IMR-90 (cell line): ENCODE measurements around the gene WDR62. TPM values are rescaled to one million over a fixed set of nuclear protein-coding genes. Genes with fewer than 3 reads are reported as not detected.

Source experiments
- ATAC-seq: fragments of 200-7000 bp; cut with Tn5 transposase; 2 replicates; pipeline ENCODE4 v1.9.1; 2020; ENCODE audit warnings: low read depth, mild to moderate bottlenecking, moderate library complexity
- BruUV-seq: library from RNA; stranded (reverse); fragments of 400-500 nt; replicated peaks from 2 replicates; lab custom pipeline; 2021; lab: Mats Ljungman, UMichigan
- CTCF ChIA-PET: fragments of 300-600 bp; formaldehyde crosslinking; extraction: SDS; loops from one replicate; lab custom pipeline; 2021; ENCODE audit warnings: antibody characterized with exemption; lab: Yijun Ruan, JAX
- POLR2A ChIA-PET: fragments of 300-600 bp; sonication (Branson Sonifier 250); formaldehyde crosslinking; loops from one replicate; lab custom pipeline; 2022; ENCODE audit warnings: antibody characterized with exemption; ENCODE audit not compliant: unreplicated experiment; lab: Charles Lee
- DNase-seq: peaks from one replicate; pipeline ENCODE4 v3.0.0; 2013
- H2AFZ ChIP-seq: replicated peaks from 2 replicates; pipeline ENCODE3; 2013; ENCODE audit warnings: low read length, mild to moderate bottlenecking; ENCODE audit not compliant: poor library complexity
- H2AK5ac ChIP-seq: 2 replicates; pipeline ENCODE4 v1.6.1; 2013; ENCODE audit warnings: low read depth, low read length, inconsistent platforms
- H2AK9ac ChIP-seq: replicated peaks from 2 replicates; pipeline ENCODE3; 2013; ENCODE audit warnings: mild to moderate bottlenecking, low read depth, low read length, moderate library complexity; ENCODE audit not compliant: poor library complexity
- H2BK120ac ChIP-seq: 2 replicates; pipeline ENCODE4 v1.6.1; 2013; ENCODE audit warnings: low read depth, low read length, inconsistent platforms
- H2BK15ac ChIP-seq: 3 replicates; pipeline ENCODE4 v1.6.1; 2013; ENCODE audit warnings: low read depth, low read length, inconsistent platforms
- H2BK20ac ChIP-seq: 2 replicates; pipeline ENCODE4 v1.6.1; 2013; ENCODE audit warnings: low read depth, mild to moderate bottlenecking, inconsistent platforms, low read length, moderate library complexity
- H2BK5ac ChIP-seq: 2 replicates; pipeline ENCODE4 v1.6.1; 2013; ENCODE audit warnings: mild to moderate bottlenecking, low read depth, low read length, inconsistent platforms; ENCODE audit not compliant: poor library complexity, severe bottlenecking
- H3K14ac ChIP-seq: replicated peaks from 2 replicates; pipeline ENCODE4 v1.6.1; 2013; ENCODE audit warnings: low read depth, low read length, inconsistent platforms
- H3K18ac ChIP-seq: 2 replicates; pipeline ENCODE4 v1.6.1; 2013; ENCODE audit warnings: low read depth, low read length, control low read depth
- H3K23ac ChIP-seq: 2 replicates; pipeline ENCODE4 v1.6.1; 2013; ENCODE audit warnings: low read depth, low read length, inconsistent platforms
- H3K27ac ChIP-seq: 2 replicates; pipeline ENCODE4 v1.5.1; 2013; ENCODE audit warnings: mild to moderate bottlenecking, control low read depth, low read length; ENCODE audit not compliant: insufficient read depth
- H3K27me3 ChIP-seq: 2 replicates; pipeline ENCODE4 v1.6.1; 2013; ENCODE audit warnings: low read length; ENCODE audit not compliant: control insufficient read depth, insufficient read depth
- H3K36me3 ChIP-seq: 2 replicates; pipeline ENCODE4 v1.6.1; 2013; ENCODE audit warnings: low read length, mixed read lengths; ENCODE audit not compliant: control insufficient read depth, insufficient read depth
- H3K4ac ChIP-seq: 2 replicates; pipeline ENCODE4 v1.6.1; 2013; ENCODE audit warnings: low read depth, low read length, inconsistent platforms
- H3K4me1 ChIP-seq: 2 replicates; pipeline ENCODE4 v1.6.1; 2013; ENCODE audit warnings: low read length, mixed read lengths; ENCODE audit not compliant: control insufficient read depth, insufficient read depth
- H3K4me2 ChIP-seq: 2 replicates; pipeline ENCODE4 v1.6.1; 2013; ENCODE audit warnings: low read depth, mild to moderate bottlenecking, control low read depth, low read length, moderate library complexity
- H3K4me3 ChIP-seq: 2 replicates; pipeline ENCODE4 v1.5.1; 2013; ENCODE audit warnings: low read depth, mild to moderate bottlenecking, control low read depth, low read length, moderate library complexity; ENCODE audit not compliant: insufficient read depth
- H3K56ac ChIP-seq: 2 replicates; pipeline ENCODE4 v1.6.1; 2013; ENCODE audit warnings: low read length, inconsistent platforms; ENCODE audit not compliant: insufficient read depth; ENCODE audit errors: extremely low read depth
- H3K79me1 ChIP-seq, 2 experiments: 2 replicates each; pipeline ENCODE4 v1.6.1; 2013; ENCODE audit warnings: low read length in 2 of 2, inconsistent platforms in 1 of 2, low read depth in 1 of 2
- H3K9ac ChIP-seq: 2 replicates; pipeline ENCODE4 v1.6.1; 2013; ENCODE audit warnings: low read depth, low read length, control low read depth
- H3K9me1 ChIP-seq: 2 replicates; pipeline ENCODE4 v1.6.1; 2013; ENCODE audit warnings: low read length, inconsistent platforms; ENCODE audit not compliant: insufficient read depth
- H3K9me3 ChIP-seq: 2 replicates; pipeline ENCODE4 v1.6.1; 2013; ENCODE audit warnings: low read length; ENCODE audit not compliant: control insufficient read depth, insufficient read depth
- H4K20me1 ChIP-seq: 2 replicates; pipeline ENCODE4 v1.6.1; 2013; ENCODE audit warnings: low read length, inconsistent platforms; ENCODE audit not compliant: insufficient read depth
- H4K5ac ChIP-seq: 2 replicates; pipeline ENCODE4 v1.6.1; 2013; ENCODE audit warnings: mild to moderate bottlenecking, low read depth, low read length, control low read depth
- H4K8ac ChIP-seq, 2 experiments: 2 replicates each; pipeline ENCODE4 v1.6.1; 2013; ENCODE audit warnings: low read depth in 2 of 2, low read length in 2 of 2, control low read depth in 1 of 2, inconsistent platforms in 1 of 2
- H4K91ac ChIP-seq: 2 replicates; pipeline ENCODE4 v1.6.1; 2013; ENCODE audit warnings: low read depth, low read length, inconsistent platforms; ENCODE audit not compliant: insufficient read depth
- BHLHE40 ChIP-seq: fragments of 150-350 bp; IDR thresholded peaks from 2 replicates; pipeline ENCODE4 v1.6.1; 2016; ENCODE audit warnings: mild to moderate bottlenecking, low read depth, low read length
- CEBPB ChIP-seq: IDR thresholded peaks from 2 replicates; pipeline ENCODE4 v1.6.1; 2012; ENCODE audit warnings: low read depth, low read length, improper control_type of control experiment
- CHD1 ChIP-seq: IDR thresholded peaks from 2 replicates; pipeline ENCODE4 v1.6.1; 2012; ENCODE audit warnings: low read depth, low read length, improper control_type of control experiment
- FOS ChIP-seq: fragments of 150-350 bp; IDR thresholded peaks from 2 replicates; pipeline ENCODE4 v1.6.1; 2016; ENCODE audit warnings: low read depth, low read length
- MAFK ChIP-seq: IDR thresholded peaks from 2 replicates; pipeline ENCODE4 v1.6.1; 2012; ENCODE audit warnings: low read depth, low read length, improper control_type of control experiment
- RCOR1 ChIP-seq: IDR thresholded peaks from 2 replicates; pipeline ENCODE4 v1.6.1; 2012; ENCODE audit warnings: mild to moderate bottlenecking, low read length, improper control_type of control experiment; ENCODE audit not compliant: insufficient replicate concordance
- RFX5 ChIP-seq: IDR thresholded peaks from 2 replicates; pipeline ENCODE4 v1.8.0; 2012; ENCODE audit warnings: low read depth, mild to moderate bottlenecking, low read length, moderate library complexity
- SMC3 ChIP-seq: fragments of 150-350 bp; IDR thresholded peaks from 2 replicates; pipeline ENCODE4 v1.6.1; 2016; ENCODE audit warnings: low read depth, mild to moderate bottlenecking, antibody characterized with exemption, low read length, moderate library complexity
- WGBS, 2 experiments: methylation state at CpG; one replicate each; pipeline versions ENCODE4 v1.1.5 to v1.1.7; 2013; ENCODE audit warnings: missing lambda C conversion rate in 2 of 2; ENCODE audit not compliant: insufficient read length in 1 of 2; ENCODE audit errors: extremely low coverage in 2 of 2; 5-methylcytosine and 5-hydroxymethylcytosine counted together
- dilution Hi-C: fragments of 300-500 bp; cut with HindIII; formaldehyde crosslinking; loops from one replicate; pipeline ENCODE4 v1.14.3; 2018; ENCODE audit warnings: low sequenced_read_pairs; ENCODE audit not compliant: unreplicated experiment
- in situ Hi-C: fragments of 300-500 bp; cut with MboI; formaldehyde crosslinking; loops from 3 replicates; pipeline ENCODE4 v1.14.3; 2019; ENCODE audit warnings: low sequenced_read_pairs, inconsistent platforms, mixed read lengths
- intact Hi-C: fragments of 100-400 bp; cut with micrococcal nuclease; formaldehyde crosslinking; loops from 2 replicates; pipeline ENCODE4 v1.10.0; 2022
- polyA plus RNA-seq, 3 experiments: library from polyadenylated mRNA; depleted of rRNA; stranded (reverse); fragments of >200 nt; gene quantifications; 2 replicates each; pipeline ENCODE4 v1.2.3, GENCODE V29; 2012; ENCODE audit warnings: low replicate concordance in 1 of 3
- total RNA-seq: library from RNA; depleted of rRNA; stranded (reverse); fragments of >200 nt; gene quantifications from 2 replicates; pipeline ENCODE4 v1.2.3, GENCODE V29; 2012
- TF ChIP-seq, protein P1 (sequence below): fragments of 150-350 bp; IDR thresholded peaks from 2 replicates; pipeline ENCODE4 v1.6.1; 2016; ENCODE audit warnings: low read depth, mild to moderate bottlenecking, low read length, moderate library complexity, borderline replicate concordance
- TF ChIP-seq, protein P2 (sequence below): fragments of 150-350 bp; IDR thresholded peaks from 2 replicates; pipeline ENCODE4 v1.6.1; 2017; ENCODE audit warnings: mild to moderate bottlenecking, antibody characterized with exemption, low read length, low read depth
- TF ChIP-seq, protein P3 (sequence below): conservative IDR thresholded peaks from 2 replicates; pipeline ENCODE4 v1.5.1; 2012; ENCODE audit warnings: mild to moderate bottlenecking, low read depth, low read length, improper control_type of control experiment

WDR62 gene
- total and polyA plus RNA-seq, 2 of the 4 experiments (the other 2 are of a cell fraction) = 4.5 to 7.0 TPM

DNA sequence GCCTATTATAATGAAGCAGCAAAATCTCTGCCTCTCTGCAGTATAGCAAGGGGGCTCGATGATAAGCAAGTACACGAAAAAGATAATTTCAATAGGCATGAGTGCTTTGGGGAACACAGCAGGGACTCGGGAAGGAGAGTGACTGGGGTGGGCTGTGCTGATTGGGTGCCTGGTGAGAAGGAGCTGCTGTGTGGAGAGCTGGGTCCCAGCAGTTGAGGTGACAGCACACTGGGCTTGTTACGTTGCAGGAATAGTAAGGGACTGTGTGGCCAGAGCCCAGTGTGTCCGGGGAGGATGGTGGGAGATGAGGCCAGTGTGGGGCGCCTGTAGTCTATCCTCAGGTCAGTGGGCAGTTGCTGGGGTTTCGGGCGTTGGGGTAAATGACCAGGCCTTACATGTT, 17.4 kb downstream of the WDR62 start:
- intact Hi-C loops = no loop called here
- H3K56ac ChIP-seq = no peak overlapping the region
- H2BK120ac ChIP-seq = no peak overlapping the region
- BruUV-seq = no TSS peak
- no peak overlapping the region for H3K27ac ChIP-seq
- no peak overlapping the region for H4K91ac ChIP-seq
- in situ Hi-C loops = no loop called here
- no peak overlapping the region for H2AK5ac ChIP-seq
- H2BK5ac ChIP-seq = no peak overlapping the region
- H2AFZ ChIP-seq = no peak overlapping the region
- H3K9me1 ChIP-seq = peaks cover 14% of the 10 kb centered on the region; the same call in 1 of the 2 replicates
- H4K5ac ChIP-seq = no peak overlapping the region
- 92% methylated on average over 4 of the region's 8 CpGs; no CpG with 5 or more reads in 1 of the 2 experiments for WGBS, 2 experiments
- H2BK20ac ChIP-seq = no peak overlapping the region
- ATAC-seq (no peak), DNase-seq (no peak)
- H3K23ac ChIP-seq = no peak overlapping the region
- no peaks in the 10 kb centered on the region for H3K4me1 ChIP-seq
- no peak overlapping the region for H2BK15ac ChIP-seq
- dilution Hi-C loops = no loop called here
- no peak overlapping the region for H2AK9ac ChIP-seq
- no peak overlapping the region for H3K14ac ChIP-seq
- H3K36me3 ChIP-seq = peaks cover 3% of the 10 kb centered on the region; the same call in 1 of the 2 replicates
- TF ChIP-seq CEBPB (no peak), MAFK (no peak), FOS (no peak), RCOR1 (no peak), SMC3 (no peak), RFX5 (no peak), BHLHE40 (no peak), CHD1 (no peak)
- TF ChIP-seq, protein P1, sequence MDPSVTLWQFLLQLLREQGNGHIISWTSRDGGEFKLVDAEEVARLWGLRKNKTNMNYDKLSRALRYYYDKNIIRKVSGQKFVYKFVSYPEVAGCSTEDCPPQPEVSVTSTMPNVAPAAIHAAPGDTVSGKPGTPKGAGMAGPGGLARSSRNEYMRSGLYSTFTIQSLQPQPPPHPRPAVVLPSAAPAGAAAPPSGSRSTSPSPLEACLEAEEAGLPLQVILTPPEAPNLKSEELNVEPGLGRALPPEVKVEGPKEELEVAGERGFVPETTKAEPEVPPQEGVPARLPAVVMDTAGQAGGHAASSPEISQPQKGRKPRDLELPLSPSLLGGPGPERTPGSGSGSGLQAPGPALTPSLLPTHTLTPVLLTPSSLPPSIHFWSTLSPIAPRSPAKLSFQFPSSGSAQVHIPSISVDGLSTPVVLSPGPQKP = no peak
- TF ChIP-seq, protein P2, sequence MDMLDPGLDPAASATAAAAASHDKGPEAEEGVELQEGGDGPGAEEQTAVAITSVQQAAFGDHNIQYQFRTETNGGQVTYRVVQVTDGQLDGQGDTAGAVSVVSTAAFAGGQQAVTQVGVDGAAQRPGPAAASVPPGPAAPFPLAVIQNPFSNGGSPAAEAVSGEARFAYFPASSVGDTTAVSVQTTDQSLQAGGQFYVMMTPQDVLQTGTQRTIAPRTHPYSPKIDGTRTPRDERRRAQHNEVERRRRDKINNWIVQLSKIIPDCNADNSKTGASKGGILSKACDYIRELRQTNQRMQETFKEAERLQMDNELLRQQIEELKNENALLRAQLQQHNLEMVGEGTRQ = no peak
- TF ChIP-seq, protein P3, sequence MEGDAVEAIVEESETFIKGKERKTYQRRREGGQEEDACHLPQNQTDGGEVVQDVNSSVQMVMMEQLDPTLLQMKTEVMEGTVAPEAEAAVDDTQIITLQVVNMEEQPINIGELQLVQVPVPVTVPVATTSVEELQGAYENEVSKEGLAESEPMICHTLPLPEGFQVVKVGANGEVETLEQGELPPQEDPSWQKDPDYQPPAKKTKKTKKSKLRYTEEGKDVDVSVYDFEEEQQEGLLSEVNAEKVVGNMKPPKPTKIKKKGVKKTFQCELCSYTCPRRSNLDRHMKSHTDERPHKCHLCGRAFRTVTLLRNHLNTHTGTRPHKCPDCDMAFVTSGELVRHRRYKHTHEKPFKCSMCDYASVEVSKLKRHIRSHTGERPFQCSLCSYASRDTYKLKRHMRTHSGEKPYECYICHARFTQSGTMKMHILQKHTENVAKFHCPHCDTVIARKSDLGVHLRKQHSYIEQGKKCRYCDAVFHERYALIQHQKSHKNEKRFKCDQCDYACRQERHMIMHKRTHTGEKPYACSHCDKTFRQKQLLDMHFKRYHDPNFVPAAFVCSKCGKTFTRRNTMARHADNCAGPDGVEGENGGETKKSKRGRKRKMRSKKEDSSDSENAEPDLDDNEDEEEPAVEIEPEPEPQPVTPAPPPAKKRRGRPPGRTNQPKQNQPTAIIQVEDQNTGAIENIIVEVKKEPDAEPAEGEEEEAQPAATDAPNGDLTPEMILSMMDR = no peak
- H3K18ac ChIP-seq = no peak overlapping the region
- H4K8ac ChIP-seq = no peak overlapping the region
- H3K79me1 ChIP-seq = peaks cover 13 to 31% of the 10 kb centered on the region in 2 experiments
- H4K20me1 ChIP-seq = peaks cover 29% of the 10 kb centered on the region; the same call in 1 of the 2 replicates
- no peak overlapping the region for H3K9ac ChIP-seq
- POLR2A ChIA-PET = no interaction called here
- CTCF ChIA-PET = no interaction called here
- no peaks in the 10 kb centered on the region for H3K27me3 ChIP-seq
- no peak overlapping the region for H3K4me2 ChIP-seq
- H3K4me3 ChIP-seq = no peak overlapping the region
- no peaks in the 10 kb centered on the region for H3K9me3 ChIP-seq
- no peak overlapping the region for H3K4ac ChIP-seq
